NCI-H82 treated with DMSO at 0.1 percent for 48 hours (cell line): Measurements from ENCODE around the gene ERICH6.
"Not testable (repeated sequence)": the region's sequence is repeated elsewhere in the genome, so short reads cannot be mapped to it uniquely, and the experiment has no call there.

ENCODE experiments used
- DNase-seq: peaks from one replicate; lab custom pipeline; 2025; ENCODE audit not compliant: unreplicated experiment; lab: John Stamatoyannopoulos, UW

The ERICH6 gene

GRCh38 chr3:150682279-150682678 lies 21.4 kb downstream of the ERICH6 start:
- DNase-seq = no peak

- DNase-seq = no peak
These were observed 22.7 kb downstream of the ERICH6 start for GRCh38 chr3:150681057-150681456.

GRCh38 chr3:150680562-150680961 lies 23.2 kb downstream of the ERICH6 start:
- peak; percentile 24 for DNase-seq

GRCh38 chr3:150675587-150675986 lies 28.1 kb downstream of the ERICH6 start:
- no peak for DNase-seq

GRCh38 chr3:150673966-150674365 lies 29.8 kb downstream of the ERICH6 start:
- no peak for DNase-seq

- DNase-seq = no peak
These were observed 37.6 kb downstream of the ERICH6 start for GRCh38 chr3:150666167-150666566.

GRCh38 chr3:150663461-150663860 lies 40.3 kb downstream of the ERICH6 start:
- no peak for DNase-seq

- no peak for DNase-seq
These were observed 41.1 kb downstream of the ERICH6 start for GRCh38 chr3:150662410-150663200.

- DNase-seq = no peak
These were observed 47.4 kb downstream of the ERICH6 start for GRCh38 chr3:150656316-150656715.

- no peak for DNase-seq
These were observed 50.6 kb downstream of the ERICH6 start for GRCh38 chr3:150653110-150653561.

- DNase-seq = no peak
These were observed 63.5 kb downstream of the ERICH6 start for GRCh38 chr3:150640256-150640655.

GRCh38 chr3:150639262-150639661 lies 64.5 kb downstream of the ERICH6 start:
- DNase-seq = no peak

- DNase-seq = no peak
These were observed 67.5 kb downstream of the ERICH6 start for GRCh38 chr3:150636258-150636657.

- no peak for DNase-seq
These were observed 68.2 kb downstream of the ERICH6 start for GRCh38 chr3:150635526-150635925.

GRCh38 chr3:150635076-150635475 lies 68.6 kb downstream of the ERICH6 start:
- no peak for DNase-seq

GRCh38 chr3:150631515-150632221 lies 72.1 kb downstream of the ERICH6 start:
- no peak for DNase-seq

- no peak for DNase-seq
These were observed 76.2 kb downstream of the ERICH6 start for GRCh38 chr3:150627557-150627956.

- no peak for DNase-seq
These were observed 77.4 kb downstream of the ERICH6 start for GRCh38 chr3:150626148-150626930.

- no peak for DNase-seq
These were observed 79.8 kb downstream of the ERICH6 start for GRCh38 chr3:150623945-150624344.

GRCh38 chr3:150622955-150623354 lies 80.8 kb downstream of the ERICH6 start:
- DNase-seq = not testable (repeated sequence)

GRCh38 chr3:150620002-150620689 lies 83.6 kb downstream of the ERICH6 start:
- DNase-seq = no peak
